ENCODE data around the gene ELMO1. TPM values are rescaled to one million over a fixed set of nuclear protein-coding genes. Genes with fewer than 3 reads are reported as not detected.

ELMO1 gene
- total RNA-seq, 1 experiment from 2014 or later, result 7.8 TPM

DNA sequence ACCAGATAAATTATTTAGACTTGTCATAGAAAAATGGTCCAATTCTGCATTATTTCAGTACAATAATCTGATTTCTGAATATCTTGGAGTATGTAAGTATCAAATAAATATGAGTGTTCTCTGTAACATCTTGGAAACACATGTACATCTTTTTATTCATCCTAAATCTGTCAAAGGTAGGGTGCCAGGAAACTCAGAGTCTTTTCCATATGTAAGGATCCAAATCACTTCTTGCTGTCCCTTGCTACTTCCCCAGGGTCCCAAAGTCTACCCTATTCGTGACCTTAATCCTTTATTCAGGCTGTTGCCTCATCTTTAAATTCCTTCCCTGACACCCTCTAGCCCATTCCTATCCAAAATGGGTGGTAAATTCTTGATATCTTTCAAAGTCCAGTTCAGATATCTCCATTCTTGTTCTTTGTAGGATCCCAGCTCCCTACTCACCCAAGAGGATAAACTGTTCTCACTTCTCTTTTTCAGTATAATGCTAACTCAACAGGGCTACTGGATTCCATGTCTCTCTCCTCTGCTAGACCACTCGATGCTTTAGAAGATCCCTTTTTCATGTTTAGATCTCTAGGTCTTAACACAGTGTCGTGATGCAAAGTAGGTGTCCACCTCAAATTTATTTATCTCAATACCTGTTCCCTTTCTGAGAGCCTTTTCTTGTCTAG, 493.1 kb downstream of the ELMO1 start:
- Histone ChIP-seq H3K79me2 (ENCODE audit: insufficient read depth, low read length) (no peaks in the 10 kb centered on the region), H2BK12ac (ENCODE audit: insufficient read length, low read depth, low read length) (no peak overlapping the region), H3K9me3 (ENCODE audit: control insufficient read depth, low read depth, low read length) (no peaks in the 10 kb centered on the region), H4K5ac (ENCODE audit: insufficient read length, low read depth, low read length) (no peak overlapping the region), H3K79me1 (ENCODE audit: insufficient read depth, low read depth, low read length, poor library complexity, severe bottlenecking) (no peaks in the 10 kb centered on the region), H2AFZ (ENCODE audit: low read length) (no peak overlapping the region), H3K23ac (ENCODE audit: insufficient read length, low read depth, low read length) (no peak overlapping the region), H2BK5ac (ENCODE audit: insufficient read length, low read length) (no peak overlapping the region), H3K4me1 (ENCODE audit: insufficient read depth, low read length) (peaks cover 2% of the 10 kb centered on the region; the same call in 1 of the 2 replicates), H3K4me2 (ENCODE audit: insufficient read depth, insufficient read length, low read length) (no peak overlapping the region), H3K56ac (ENCODE audit: insufficient read length, low read depth, low read length) (no peak overlapping the region), H4K8ac (replicated peaks; ENCODE audit: insufficient read length, low read depth, low read length) (no peak overlapping the region), H3K27me3 (ENCODE audit: insufficient read depth, low read length) (no peaks in the 10 kb centered on the region), H3K14ac (ENCODE audit: insufficient read depth, low read length) (no peak overlapping the region), H3K4ac (ENCODE audit: low read depth, low read length) (no peak overlapping the region), H4K91ac (ENCODE audit: insufficient read length, low read depth, low read length) (no peak overlapping the region), H2BK120ac (ENCODE audit: low read depth, low read length, poor library complexity, severe bottlenecking) (no peak overlapping the region), H3T11ph (ENCODE audit: low read length) (no peak overlapping the region), H4K20me1 (ENCODE audit: control insufficient read depth, insufficient read depth, insufficient read length) (no peaks in the 10 kb centered on the region), H3K27ac (ENCODE audit: insufficient read length, low read depth, low read length) (no peak overlapping the region), H2BK20ac (ENCODE audit: low read depth, low read length, poor library complexity, severe bottlenecking) (no peak overlapping the region), H3K23me2 (ENCODE audit: insufficient read length, low read depth, low read length, poor library complexity, severe bottlenecking) (no peaks in the 10 kb centered on the region), H3K18ac (ENCODE audit: insufficient read length, low read depth, low read length) (no peak overlapping the region), H3K9ac (ENCODE audit: extremely low read depth, insufficient read length, low read length) (no peak overlapping the region), H2AK5ac (ENCODE audit: insufficient read length, low read length) (no peak overlapping the region), H2BK15ac (ENCODE audit: low read depth, low read length) (no peak overlapping the region)
- Mint-ChIP-seq H3K9me3 (peaks cover 0 to 7% of the 10 kb centered on the region in 2 experiments; a peak in 3 of 5 replicates), H3K36me3 (ENCODE audit: insufficient read depth in 1 of 3, low read depth in 3 of 3) (peaks cover 0 to 6% (median 4%) of the 10 kb centered on the region in 3 experiments; a peak in 5 of 7 replicates), H3K27ac (no peak overlapping the region), H3K4me1 (peaks cover 7 to 13% of the 10 kb centered on the region in 2 experiments), H3K27me3 (ENCODE audit: low read depth) (no peaks in the 10 kb centered on the region), H3K4me3 (no peak overlapping the region)
- no peak for TF ChIP-seq CTCF (conservative IDR thresholded peaks at IDR 0.05)
- WGBS (ENCODE audit: extremely low coverage, insufficient read length, low lambda C conversion rate), result no CpG with 5 or more reads among the region's 3 CpGs
- DNase-seq, result no peak
